Endothelial cell of umbilical vein (primary cell): ENCODE measurements around the gene ANGPTL2.

Source experiments
- EZH2 ChIP-seq: IDR thresholded peaks from 2 replicates; pipeline ENCODE4 v1.6.1; 2012; ENCODE audit warnings: borderline replicate concordance, low read depth, mild to moderate bottlenecking, moderate library complexity, low read length, inconsistent platforms; ENCODE audit not compliant: severe bottlenecking
- POLR2A ChIP-seq: IDR thresholded peaks from 2 replicates; pipeline ENCODE4 v1.6.1; 2012; ENCODE audit warnings: low read depth, mild to moderate bottlenecking, control low read depth, low read length
- POLR2AphosphoS5 ChIP-seq: IDR thresholded peaks from 2 replicates; pipeline ENCODE4 v1.6.1; 2012; ENCODE audit warnings: low read depth, mild to moderate bottlenecking, control low read depth, low read length, moderate library complexity; ENCODE audit not compliant: insufficient read depth
- TF ChIP-seq, protein P1 (sequence below), 2 donors: IDR thresholded peaks; 1 replicate in 1 of 2; 2 replicates in 1 of 2; pipeline ENCODE4 v1.5.1; 2011; ENCODE audit warnings: low read length in 2 of 2, mild to moderate bottlenecking in 2 of 2, moderate library complexity in 2 of 2, control low read depth in 1 of 2, inconsistent platforms in 1 of 2, low read depth in 1 of 2; ENCODE audit not compliant: insufficient read depth in 1 of 2; ENCODE audit errors: extremely low read depth in 1 of 2

DNA sequence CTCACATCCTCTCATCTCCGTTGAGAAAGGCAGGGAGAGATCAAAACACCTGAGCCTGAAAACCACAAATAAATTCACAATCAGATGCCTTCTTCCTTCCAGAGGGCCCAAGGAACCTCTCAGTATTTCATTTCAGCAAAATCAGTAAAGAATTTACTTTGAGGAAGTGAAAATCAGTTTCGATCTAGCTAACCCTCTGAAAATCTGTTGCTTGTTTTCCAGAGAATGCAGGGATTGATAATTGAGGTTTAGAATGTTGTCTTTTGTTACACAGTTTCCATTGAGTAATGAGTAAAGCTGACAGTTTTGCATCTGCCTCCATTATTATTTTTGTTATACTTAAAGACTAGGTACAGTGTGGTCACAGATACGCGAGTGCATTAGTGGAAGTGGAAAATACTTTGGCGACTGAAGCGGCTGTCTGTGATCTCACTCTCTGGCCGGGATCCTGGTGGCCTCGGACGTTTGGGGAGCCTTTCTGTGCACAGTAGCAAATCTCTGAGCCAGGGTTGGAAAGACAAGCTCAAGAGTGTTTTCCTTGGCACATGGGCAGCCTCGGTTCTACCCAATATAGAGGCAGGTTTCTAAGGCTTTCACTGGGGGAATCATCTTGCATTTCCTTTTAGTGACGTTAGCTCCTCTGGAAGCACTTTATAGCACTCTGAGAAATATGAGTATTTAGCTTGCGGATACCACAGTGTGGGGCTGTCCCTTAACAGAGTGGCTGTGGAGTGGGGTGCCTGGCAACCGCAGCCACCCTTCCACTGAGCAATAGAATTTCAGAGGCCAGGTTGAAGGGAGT is 32.2 kb upstream of the ANGPTL2 start:
- TF ChIP-seq POLR2A (no peak), POLR2AphosphoS5 (no peak), EZH2 (no peak)
- TF ChIP-seq, protein P1, sequence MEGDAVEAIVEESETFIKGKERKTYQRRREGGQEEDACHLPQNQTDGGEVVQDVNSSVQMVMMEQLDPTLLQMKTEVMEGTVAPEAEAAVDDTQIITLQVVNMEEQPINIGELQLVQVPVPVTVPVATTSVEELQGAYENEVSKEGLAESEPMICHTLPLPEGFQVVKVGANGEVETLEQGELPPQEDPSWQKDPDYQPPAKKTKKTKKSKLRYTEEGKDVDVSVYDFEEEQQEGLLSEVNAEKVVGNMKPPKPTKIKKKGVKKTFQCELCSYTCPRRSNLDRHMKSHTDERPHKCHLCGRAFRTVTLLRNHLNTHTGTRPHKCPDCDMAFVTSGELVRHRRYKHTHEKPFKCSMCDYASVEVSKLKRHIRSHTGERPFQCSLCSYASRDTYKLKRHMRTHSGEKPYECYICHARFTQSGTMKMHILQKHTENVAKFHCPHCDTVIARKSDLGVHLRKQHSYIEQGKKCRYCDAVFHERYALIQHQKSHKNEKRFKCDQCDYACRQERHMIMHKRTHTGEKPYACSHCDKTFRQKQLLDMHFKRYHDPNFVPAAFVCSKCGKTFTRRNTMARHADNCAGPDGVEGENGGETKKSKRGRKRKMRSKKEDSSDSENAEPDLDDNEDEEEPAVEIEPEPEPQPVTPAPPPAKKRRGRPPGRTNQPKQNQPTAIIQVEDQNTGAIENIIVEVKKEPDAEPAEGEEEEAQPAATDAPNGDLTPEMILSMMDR (IDR thresholded peaks at IDR 0.05; ENCODE audit: extremely low read depth in 1 of 2, insufficient read depth in 1 of 2, low read depth in 1 of 2, low read length in 2 of 2), result no peak
